RWPE2 (cell line): Measurements from ENCODE around the gene FBXO45.

Experiments used
- ATAC-seq: fragments of 200-7000 bp; cut with Tn5 transposase; 3 replicates; pipeline ENCODE4 v1.9.1; 2021; ENCODE audit warnings: low read depth
- DNase-seq: peaks from one replicate; pipeline ENCODE4 v3.0.0-alpha.2; 2020; ENCODE audit warnings: low spot score
- H3K27ac ChIP-seq: fragments of 450-650 bp; 2 replicates; pipeline ENCODE4 v1.5.1; 2017; ENCODE audit warnings: mild to moderate bottlenecking; ENCODE audit not compliant: poor library complexity, severe bottlenecking
- H3K27me3 ChIP-seq: fragments of 250-450 bp; sonication (Bioruptor Pico); 2 replicates; pipeline ENCODE4 v1.5.1; 2021; ENCODE audit warnings: mild to moderate bottlenecking, moderate library complexity; ENCODE audit not compliant: insufficient read depth, poor library complexity, severe bottlenecking
- H3K36me3 ChIP-seq: fragments of 250-450 bp; sonication (Bioruptor Pico); 2 replicates; pipeline ENCODE4 v1.5.1; 2020; ENCODE audit warnings: low read depth, mild to moderate bottlenecking, moderate library complexity
- H3K4me1 ChIP-seq: fragments of 250-450 bp; sonication (Bioruptor Pico); 2 replicates; pipeline ENCODE4 v1.5.1; 2021; ENCODE audit warnings: mild to moderate bottlenecking, moderate library complexity; ENCODE audit not compliant: insufficient read depth, poor library complexity, severe bottlenecking
- H3K4me3 ChIP-seq: fragments of 250-450 bp; sonication (Bioruptor Pico); 2 replicates; pipeline ENCODE4 v1.5.1; 2021; ENCODE audit warnings: mild to moderate bottlenecking, moderate library complexity; ENCODE audit not compliant: severe bottlenecking
- H3K9me3 ChIP-seq: fragments of 250-450 bp; sonication (Bioruptor Pico); 2 replicates; pipeline ENCODE4 v1.5.1; 2021; ENCODE audit warnings: mild to moderate bottlenecking, moderate library complexity; ENCODE audit not compliant: severe bottlenecking
- TF ChIP-seq, protein P1 (sequence below): fragments of 450-650 bp; IDR thresholded peaks from one replicate; pipeline ENCODE4 v1.5.1; 2017; ENCODE audit warnings: mild to moderate bottlenecking, moderate library complexity; ENCODE audit not compliant: poor library complexity, severe bottlenecking

Gene FBXO45

DNA sequence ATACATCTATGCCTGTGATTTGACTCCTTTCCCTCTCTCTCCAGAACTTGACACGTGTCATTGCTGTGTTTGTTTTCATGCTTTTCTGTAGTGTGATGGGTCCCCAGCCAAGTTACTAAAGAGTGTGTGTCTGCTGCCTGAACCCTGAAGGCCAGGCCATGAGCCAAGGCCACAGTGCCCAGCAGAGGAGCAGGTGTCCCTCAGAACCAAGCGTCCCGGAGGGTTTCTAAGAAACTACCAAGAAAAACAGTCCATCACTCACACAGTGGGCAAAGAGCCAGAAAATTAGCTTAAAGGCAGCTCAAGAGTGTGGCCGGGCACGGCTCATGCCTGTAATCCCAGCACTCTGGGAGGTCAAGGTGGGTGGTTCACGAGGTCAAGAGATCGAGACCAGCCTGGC lies 35.2 kb downstream of the FBXO45 start:
- Histone ChIP-seq H3K9me3 (no peaks in the 10 kb centered on the region), H3K27me3 (no peaks in the 10 kb centered on the region), H3K4me1 (no peaks in the 10 kb centered on the region), H3K27ac (no peak overlapping the region), H3K4me3 (no peak overlapping the region), H3K36me3 (no peaks in the 10 kb centered on the region)
- DNase-seq (no peak), ATAC-seq (no peak)
- TF ChIP-seq, protein P1, sequence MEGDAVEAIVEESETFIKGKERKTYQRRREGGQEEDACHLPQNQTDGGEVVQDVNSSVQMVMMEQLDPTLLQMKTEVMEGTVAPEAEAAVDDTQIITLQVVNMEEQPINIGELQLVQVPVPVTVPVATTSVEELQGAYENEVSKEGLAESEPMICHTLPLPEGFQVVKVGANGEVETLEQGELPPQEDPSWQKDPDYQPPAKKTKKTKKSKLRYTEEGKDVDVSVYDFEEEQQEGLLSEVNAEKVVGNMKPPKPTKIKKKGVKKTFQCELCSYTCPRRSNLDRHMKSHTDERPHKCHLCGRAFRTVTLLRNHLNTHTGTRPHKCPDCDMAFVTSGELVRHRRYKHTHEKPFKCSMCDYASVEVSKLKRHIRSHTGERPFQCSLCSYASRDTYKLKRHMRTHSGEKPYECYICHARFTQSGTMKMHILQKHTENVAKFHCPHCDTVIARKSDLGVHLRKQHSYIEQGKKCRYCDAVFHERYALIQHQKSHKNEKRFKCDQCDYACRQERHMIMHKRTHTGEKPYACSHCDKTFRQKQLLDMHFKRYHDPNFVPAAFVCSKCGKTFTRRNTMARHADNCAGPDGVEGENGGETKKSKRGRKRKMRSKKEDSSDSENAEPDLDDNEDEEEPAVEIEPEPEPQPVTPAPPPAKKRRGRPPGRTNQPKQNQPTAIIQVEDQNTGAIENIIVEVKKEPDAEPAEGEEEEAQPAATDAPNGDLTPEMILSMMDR: no peak

- Histone ChIP-seq H3K4me1 (no peaks in the 10 kb centered on the region), H3K9me3 (no peaks in the 10 kb centered on the region), H3K36me3 (no peaks in the 10 kb centered on the region), H3K27ac (no peak overlapping the region), H3K27me3 (no peaks in the 10 kb centered on the region), H3K4me3 (no peak overlapping the region)
- TF ChIP-seq, protein P1: no peak
- ATAC-seq: no peak
- no peak for DNase-seq
Measured at GRCh38 chr3:196604548-196604947, 36.1 kb downstream of the FBXO45 start.

- no peaks in the 10 kb centered on the region for H3K9me3 ChIP-seq
- no peak for ATAC-seq
- no peaks in the 10 kb centered on the region for H3K27me3 ChIP-seq
- H3K27ac ChIP-seq: no peak overlapping the region
- no peaks in the 10 kb centered on the region for H3K36me3 ChIP-seq
- no peak for DNase-seq
- TF ChIP-seq, protein P1: no peak
- H3K4me1 ChIP-seq: peaks cover 9% of the 10 kb centered on the region
- no peak overlapping the region for H3K4me3 ChIP-seq
Measured at GRCh38 chr3:196608693-196609092, 40.2 kb downstream of the FBXO45 start.

DNA sequence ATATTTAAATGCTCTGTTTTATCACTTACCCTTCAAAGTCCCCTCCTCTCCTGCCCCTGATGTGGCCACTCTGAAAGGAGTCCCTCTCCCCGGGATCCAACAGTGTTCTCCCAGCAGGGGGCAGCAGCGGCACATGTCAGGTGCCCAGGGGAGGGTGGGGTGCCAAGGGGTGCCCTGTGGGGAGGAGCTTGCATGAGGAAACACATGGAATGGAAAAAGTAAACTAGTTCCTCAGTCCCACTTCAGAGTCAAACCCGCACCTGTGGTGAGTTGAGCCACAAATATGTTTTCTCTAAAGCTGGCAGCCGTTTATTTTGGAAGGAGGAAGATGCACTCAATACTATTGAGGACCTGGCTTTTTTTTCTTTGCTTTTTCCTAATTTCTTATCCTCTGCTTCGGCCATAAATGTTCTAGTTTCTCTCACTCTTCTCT lies 40.9 kb downstream of the FBXO45 start:
- DNase-seq (peak; percentile 87), ATAC-seq (peak; percentile 97)
- no peaks in the 10 kb centered on the region for H3K9me3 ChIP-seq
- TF ChIP-seq, protein P1: peak; percentile 94
- H3K4me3 ChIP-seq: no peak overlapping the region
- peaks cover 9% of the 10 kb centered on the region for H3K4me1 ChIP-seq
- H3K27ac ChIP-seq: no peak overlapping the region
- no peaks in the 10 kb centered on the region for H3K36me3 ChIP-seq
- no peaks in the 10 kb centered on the region for H3K27me3 ChIP-seq

GRCh38 chr3:196609805-196610515 lies 41.5 kb downstream of the FBXO45 start:
- H3K4me3 ChIP-seq: no peak overlapping the region
- no peaks in the 10 kb centered on the region for H3K36me3 ChIP-seq
- no peak for DNase-seq
- no peaks in the 10 kb centered on the region for H3K9me3 ChIP-seq
- peaks cover 9% of the 10 kb centered on the region for H3K4me1 ChIP-seq
- H3K27me3 ChIP-seq: no peaks in the 10 kb centered on the region
- no peak overlapping the region for H3K27ac ChIP-seq
- TF ChIP-seq, protein P1: no peak
- no peak for ATAC-seq
